ENCODE measurements around the gene PFN3.
"Not testable (repeated sequence)": the region's sequence is repeated elsewhere in the genome, so short reads cannot be mapped to it uniquely, and the experiment has no call there.

PFN3 gene

DNA sequence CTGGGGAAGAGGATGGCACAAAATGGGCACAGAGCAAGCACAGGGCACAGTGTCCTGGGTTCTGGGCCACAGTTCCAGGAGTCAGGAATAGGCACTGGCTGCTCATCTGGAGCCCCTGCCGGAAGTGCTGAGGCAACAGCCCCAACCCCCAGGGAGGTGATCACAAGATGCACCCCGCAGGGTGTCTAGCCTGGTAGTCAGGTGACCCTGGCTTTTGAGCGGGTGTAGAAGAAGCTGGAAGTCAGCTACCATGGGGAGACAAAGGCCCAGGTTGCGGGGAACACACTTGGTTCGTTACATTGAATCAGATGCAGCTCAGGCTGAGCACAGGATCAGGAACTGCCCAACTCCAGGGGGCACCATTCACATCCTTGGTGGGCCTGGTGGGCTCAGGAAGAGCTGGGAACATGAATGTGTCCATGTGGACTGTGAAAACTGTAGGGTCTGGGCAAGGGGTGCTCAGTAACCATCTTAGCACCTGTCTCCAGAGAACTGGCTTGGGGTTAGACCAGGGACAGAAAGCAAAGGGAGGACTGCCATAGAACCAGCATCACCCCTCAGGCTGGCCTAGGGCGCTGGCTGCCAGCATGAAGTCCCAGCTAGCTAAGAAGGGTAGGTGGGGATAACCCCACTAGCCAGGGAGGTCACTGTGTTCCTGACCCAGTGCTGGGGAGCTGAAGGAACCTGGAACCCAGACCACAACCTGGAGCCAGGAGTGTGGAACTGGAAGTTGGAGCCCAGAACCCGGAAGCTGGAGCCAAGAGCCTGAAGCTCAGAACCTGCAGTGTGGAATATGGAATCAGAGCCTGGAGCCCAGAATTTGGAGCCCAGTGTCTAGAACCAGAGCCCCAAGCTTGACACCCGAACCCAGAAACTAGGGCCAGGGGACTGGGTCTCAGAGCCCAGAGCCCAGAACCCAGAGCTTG lies 22.3 kb downstream of the PFN3 start:
- DNase-seq (ENCODE audit: extremely low spot score, insufficient read length, low read depth) (no peak), FAIRE-seq (no peak)

DNA sequence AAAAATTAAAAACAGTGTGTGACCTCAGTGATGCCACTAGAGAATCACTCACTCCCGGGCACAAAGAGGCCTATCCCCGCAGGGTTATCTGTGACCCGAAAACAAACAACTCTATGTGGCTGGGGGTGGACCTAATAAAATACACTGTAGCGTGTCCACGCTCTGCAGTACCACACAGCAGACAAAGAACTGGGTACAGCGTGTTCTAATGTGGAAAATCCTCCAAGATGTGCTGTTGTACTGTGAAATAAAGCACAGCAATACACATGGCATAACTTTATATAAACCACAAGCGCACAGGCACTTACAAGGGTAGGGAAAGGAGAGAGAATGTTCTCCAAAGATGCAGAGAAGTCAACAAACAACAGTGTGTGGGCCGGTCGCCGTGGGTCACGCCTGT lies 24.4 kb downstream of the PFN3 start:
- no peak for DNase-seq (ENCODE audit: extremely low spot score, insufficient read length, low read depth)
- no peak for FAIRE-seq

DNA sequence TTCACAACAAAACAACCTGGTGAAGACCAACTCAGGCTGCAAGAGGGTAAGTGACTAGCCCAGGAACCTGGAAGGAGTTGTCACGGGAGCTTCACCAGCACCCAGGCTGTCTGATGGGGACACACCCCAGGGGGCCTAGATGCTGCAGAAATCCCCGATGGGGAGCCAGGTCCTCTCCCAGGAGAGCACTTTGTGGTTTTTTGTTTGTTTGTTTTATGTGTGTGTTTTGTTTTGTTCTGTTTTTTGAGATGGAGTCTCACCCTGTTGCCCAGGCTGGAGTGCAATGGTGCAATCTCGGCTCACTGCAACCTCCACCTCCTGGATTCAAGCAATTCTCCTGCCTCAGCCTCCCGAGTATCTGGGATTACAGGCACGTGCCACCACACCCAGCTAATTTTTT lies 24.9 kb downstream of the PFN3 start:
- FAIRE-seq; DNase-seq (ENCODE audit: extremely low spot score, insufficient read length, low read depth): not testable (repeated sequence)

DNA sequence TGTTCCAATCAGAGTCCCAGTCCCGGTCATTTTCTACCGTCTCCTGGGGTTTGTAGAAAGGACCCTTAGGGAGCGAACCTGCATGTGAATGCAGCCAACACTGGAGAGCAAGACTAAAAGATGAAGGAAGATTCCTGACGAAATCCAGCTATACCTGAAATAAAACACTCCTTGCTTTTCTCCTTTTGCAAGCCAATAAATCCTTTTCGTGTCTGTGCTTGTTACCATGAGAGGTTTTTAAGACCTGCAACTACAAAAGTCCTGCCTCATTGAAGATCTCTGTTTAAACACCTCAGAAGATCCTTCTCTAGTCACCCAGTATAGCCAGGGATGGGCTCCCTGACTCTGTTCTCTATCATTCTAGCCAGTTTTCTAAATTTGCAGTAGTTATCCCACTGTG lies 26.2 kb downstream of the PFN3 start:
- FAIRE-seq, result no peak

DNA sequence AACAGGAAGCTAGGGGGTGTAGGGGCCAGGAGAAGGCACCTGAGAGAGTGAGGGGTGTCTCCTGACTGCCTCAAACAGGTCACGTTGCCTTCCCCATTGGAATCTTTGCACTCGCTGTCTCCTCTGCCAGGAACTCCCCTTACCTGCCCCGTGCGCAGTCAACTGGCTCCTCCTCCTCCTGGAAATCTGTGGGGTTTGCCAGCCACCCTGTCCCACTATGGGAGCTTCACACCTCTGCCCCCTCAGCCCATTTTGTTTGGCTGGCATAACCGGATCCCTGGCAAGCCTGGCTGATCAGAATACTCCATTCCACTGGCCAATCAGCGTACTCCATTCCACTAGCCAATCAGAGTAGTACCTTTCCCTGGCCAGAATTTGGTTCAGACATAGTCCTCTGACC lies 26.7 kb downstream of the PFN3 start:
- FAIRE-seq, result no peak

More for the DNA sequence above, 26.2 kb downstream of the PFN3 start:
- no peak for DNase-seq (ENCODE audit: extremely low spot score, insufficient read length, low read depth)

DNA sequence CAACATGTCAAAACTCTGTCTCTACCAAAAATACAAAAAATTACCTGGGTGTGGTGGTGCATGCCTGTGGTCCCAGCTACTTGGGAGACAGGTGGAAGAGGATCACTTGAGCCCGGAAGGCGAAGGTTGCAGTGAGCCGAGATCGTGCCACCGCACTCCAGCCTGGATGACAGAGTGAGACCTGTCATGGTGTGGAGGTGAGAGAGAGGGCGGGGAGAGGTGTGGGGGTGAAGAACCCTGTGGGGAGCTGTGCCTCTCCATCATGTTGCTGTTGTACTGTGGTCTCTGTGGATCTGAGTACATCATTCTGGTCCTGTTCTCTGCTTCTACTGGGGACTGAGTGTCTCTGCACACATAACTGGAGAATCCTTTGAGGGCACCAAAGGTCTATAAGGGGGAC lies 27.6 kb downstream of the PFN3 start:
- DNase-seq (ENCODE audit: extremely low spot score, insufficient read length, low read depth) (no peak), FAIRE-seq (no peak)

More for the DNA sequence above, 26.7 kb downstream of the PFN3 start:
- DNase-seq (ENCODE audit: extremely low spot score, insufficient read length, low read depth), result no peak

DNA sequence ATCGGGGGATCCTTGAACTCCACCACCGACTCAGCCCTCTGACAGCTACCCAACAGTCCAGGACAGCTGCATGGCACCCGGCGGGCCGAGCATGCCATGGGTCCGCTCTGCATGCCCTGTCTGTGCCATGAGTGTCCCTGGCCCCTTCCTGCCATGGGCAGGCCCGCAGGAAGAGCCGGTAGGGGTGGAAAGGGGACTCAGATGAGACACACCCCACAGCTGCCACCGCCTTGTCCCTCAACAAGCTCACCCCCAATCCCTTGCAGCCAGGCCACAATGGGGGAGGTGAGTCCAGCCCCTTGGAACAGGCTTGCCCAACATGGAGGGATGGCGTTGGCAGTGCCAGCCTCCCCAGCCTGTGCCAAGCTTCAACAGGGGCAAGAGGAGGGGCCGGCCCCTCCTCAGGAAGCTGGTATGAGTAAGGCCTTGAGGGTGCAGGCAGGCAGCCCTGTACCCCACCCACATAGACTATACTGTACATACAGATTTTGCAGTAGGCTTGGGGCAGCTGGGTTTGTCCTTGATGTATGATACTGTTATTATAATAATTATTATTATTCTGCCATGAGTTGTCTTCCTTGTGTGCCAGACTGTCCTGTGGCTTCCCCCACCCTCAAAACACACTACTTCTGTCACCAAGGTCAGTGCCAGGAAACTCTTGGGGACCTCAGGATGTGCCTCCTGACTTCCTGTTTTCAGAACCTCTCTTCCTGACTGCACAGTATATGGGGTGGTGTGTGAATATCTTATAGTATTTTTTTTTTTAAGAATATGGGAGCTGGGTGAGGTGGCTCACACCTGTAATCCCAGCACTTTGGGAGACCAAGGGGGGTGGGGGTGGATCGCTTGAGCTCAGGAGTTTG lies 28.2 kb downstream of the PFN3 start:
- FAIRE-seq, result no peak

DNA sequence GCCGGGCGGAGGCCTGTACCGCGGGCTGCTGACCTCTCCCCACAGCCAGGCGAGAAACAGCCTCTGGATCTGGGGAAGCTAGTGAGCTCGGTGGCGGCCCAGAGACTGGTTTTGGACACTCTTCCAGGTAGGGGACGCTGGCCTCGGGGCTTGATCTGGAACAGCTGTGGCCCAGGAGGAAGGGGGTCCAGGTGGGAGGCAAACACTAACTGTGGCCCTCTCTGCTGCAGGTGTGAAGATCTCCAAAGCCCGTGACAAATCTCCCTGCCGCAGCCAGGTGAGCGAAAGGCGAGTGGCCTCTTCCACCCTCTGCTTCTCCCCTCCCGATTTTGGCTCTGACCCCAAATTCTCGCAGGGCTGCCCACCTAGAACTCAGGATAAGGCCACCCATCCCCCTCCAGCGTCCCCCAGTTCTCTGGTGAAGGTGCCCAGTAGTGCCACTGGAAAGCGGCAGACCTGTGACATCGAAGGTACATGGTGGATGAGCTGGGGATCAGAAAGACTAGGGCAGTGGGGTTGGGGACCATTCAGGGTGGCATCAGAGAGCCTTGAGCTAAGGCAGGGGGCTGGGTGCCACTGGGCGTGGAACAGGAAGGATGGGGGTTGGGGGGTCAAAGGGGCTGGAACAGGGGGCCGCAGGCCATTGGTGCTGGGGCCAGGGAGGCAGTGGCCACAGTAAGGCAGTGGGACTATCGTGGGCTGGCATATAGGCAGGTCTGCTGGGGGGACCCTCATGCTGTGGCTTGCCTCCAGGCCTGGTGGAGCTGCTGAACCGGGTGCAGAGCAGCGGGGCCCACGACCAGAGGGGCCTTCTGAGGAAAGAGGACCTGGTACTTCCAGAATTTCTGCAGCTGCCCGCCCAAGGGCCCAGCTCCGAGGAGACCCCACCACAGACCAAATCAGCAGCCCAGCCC lies 29.1 kb downstream of the PFN3 start:
- no peak for FAIRE-seq

More for the DNA sequence above, 28.2 kb downstream of the PFN3 start:
- no peak for DNase-seq (ENCODE audit: extremely low spot score, insufficient read length, low read depth)

DNA sequence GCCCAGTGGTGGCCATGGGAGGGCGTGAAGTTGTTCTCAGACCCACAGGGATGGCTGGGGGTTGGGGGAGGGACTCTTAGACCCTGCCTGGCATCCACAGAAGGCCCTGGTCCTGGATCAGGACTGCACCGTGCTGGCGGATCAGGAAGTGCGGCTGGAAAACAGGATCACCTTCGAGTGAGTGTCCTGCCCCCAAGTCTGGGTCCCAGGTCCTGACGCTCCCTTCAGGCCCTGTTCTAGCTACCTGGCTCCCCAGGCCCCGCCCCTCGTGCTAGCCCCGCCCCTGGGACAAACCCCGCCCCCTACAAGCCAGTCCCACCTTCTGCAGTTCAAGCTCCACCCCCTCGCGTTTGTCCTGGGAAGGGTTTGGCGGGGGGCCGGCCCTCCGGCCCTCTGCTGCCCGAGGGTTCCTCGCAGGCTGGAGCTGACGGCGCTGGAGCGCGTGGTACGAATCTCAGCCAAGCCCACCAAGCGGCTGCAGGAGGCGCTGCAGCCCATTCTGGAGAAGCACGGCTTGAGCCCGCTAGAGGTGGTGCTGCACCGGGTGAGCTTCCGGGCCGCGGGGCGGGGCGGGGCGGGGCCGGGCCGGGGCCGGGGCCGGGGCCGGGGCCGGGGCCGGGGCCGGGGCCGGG lies 29.9 kb downstream of the PFN3 start:
- DNase-seq (ENCODE audit: extremely low spot score, insufficient read length, low read depth) (no peak), FAIRE-seq (peak; percentile 5)

More for the DNA sequence above, 29.1 kb downstream of the PFN3 start:
- no peak for DNase-seq (ENCODE audit: extremely low spot score, insufficient read length, low read depth)

DNA sequence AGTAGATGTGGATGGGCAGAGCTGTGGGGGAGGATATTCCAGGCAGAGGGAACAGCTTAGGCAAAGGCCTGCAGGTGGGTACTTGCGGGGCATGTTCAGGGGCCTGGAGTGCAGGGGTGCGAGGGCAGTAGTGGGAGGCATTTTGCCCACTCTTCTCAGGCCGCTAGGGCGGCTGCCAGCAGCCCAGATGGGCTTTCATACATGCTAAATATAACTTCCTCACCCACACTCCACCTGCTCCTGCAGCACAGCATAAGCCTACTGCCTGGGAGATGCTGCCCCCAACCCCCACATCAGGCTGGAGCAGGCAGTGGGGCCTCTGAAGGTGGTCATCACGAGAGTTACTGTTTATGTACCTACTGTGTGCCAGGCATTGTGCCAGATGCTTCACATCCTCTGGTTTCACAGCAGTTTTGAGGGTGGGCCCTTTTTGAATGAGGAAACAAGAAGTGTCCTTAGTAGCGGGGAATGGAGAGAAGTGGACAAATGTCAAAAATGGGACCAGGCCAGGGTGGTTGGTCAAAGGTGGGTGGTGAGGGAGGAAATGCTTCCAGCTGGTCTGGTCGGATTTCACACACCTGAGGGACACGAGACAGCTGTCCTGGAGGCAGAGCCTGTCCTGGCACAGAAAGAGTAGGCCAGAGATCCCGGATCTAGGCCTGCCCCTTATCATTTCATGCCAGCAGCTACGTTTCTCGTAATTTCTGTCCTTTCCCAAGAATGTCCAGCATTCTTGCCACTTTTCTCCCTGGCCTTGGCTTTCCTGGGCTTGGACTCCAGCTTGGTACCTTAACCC lies 30.6 kb downstream of the PFN3 start:
- DNase-seq (ENCODE audit: extremely low spot score, insufficient read length, low read depth) (no peak), FAIRE-seq (no peak)

DNA sequence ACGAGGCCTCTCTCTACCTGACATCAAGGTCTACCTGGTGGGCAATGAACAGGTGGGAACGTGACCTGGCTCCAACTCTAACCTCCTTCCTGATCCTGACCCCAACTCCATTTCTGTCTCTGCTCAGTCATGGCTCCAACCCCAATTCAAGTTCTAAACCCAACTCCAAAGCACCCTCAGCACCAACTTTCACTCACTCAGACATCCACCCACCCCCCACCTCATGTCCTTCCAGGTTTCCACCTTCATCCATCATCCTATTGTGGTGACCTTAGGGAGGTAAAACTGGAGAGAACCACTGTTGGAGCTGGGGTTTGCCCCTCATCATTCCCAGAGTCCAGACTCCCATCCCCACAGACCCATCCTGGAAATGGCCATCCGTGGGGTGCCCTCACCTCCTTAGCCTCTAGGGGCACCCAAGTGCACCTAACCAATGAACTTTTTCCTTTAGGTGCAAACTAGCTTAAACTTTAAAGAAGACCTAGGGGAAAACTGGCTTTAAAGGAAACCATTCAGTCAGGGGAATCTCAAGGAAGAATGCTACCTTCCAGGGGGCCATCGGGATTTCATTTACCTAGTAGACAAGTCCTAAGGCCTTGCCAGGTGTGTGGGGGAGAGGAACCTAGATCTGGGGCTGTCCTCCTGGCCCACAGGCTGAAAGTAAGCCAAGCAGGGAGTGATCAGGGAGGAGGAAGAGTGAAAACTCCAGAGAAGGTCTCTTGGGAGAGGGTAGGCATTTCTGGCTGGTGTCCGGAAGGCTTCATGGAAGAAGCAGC lies 31.4 kb downstream of the PFN3 start:
- FAIRE-seq (peak; percentile 90), DNase-seq (ENCODE audit: extremely low spot score, insufficient read length, low read depth) (no peak)

DNA sequence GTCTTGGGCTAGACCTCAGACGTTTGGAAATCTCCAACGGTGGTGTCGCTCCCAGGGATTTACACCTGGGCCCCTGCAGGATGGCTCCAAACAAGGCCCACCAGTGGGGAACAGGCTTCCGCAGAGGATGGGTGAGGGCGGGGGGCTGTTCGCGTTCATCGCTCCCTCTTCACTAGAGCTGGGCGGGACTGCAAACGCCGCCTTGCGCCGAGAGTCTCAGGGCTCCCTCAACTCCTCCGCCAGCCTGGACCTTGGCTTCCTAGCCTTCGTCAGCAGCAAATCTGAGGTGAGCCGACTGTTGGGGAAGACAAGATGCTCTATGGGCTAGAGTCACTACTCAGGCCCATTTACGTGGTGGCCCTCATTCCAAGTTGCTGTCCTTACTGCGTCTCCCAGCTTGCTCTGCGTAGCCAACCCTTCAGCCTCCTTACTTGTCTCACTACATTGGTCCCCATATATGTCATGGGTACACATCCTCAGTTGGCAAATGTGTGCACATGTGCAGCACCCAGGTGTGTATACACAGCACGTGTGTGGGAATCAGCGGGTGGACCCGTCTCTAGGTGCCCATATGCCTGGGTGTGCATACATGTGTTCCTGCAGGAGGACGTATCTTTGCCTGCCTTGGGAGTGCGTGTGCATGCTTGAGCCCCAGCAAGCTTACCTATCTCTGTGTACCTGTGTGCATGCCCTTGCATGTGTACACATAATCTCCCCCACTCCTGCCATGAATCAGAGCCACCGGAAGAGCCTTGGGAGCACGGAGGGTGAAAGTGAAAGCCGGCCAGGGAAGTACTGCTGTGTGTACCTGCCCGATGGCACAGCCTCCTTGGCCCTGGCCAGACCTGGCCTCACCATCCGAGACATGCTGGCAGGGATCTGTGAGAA lies 32.2 kb downstream of the PFN3 start:
- DNase-seq (ENCODE audit: extremely low spot score, insufficient read length, low read depth) (no peak), FAIRE-seq (no peak)

DNA sequence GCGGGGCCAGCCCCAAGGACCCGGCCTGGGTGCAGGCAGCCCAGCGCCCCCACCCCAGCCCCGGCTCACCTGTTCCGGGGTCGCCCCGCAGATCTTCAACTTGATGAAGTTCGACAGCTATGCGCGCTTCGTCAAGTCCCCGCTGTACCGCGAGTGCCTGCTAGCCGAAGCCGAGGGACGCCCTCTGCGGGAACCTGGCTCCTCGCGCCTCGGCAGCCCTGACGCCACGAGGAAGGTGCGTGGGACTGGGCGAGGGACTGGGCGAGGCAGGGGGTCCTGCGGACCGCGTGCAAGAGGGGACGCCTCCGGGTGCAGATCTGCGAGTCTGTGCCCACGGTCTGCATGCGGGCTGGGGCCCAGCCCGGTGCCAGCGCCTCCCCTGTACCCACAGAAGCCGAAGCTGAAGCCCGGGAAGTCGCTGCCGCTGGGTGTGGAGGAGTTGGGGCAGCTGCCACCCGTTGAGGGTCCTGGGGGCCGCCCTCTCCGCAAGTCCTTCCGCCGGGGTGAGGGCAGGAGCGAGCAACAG lies 33.1 kb downstream of the PFN3 start:
- FAIRE-seq, result no peak

DNA sequence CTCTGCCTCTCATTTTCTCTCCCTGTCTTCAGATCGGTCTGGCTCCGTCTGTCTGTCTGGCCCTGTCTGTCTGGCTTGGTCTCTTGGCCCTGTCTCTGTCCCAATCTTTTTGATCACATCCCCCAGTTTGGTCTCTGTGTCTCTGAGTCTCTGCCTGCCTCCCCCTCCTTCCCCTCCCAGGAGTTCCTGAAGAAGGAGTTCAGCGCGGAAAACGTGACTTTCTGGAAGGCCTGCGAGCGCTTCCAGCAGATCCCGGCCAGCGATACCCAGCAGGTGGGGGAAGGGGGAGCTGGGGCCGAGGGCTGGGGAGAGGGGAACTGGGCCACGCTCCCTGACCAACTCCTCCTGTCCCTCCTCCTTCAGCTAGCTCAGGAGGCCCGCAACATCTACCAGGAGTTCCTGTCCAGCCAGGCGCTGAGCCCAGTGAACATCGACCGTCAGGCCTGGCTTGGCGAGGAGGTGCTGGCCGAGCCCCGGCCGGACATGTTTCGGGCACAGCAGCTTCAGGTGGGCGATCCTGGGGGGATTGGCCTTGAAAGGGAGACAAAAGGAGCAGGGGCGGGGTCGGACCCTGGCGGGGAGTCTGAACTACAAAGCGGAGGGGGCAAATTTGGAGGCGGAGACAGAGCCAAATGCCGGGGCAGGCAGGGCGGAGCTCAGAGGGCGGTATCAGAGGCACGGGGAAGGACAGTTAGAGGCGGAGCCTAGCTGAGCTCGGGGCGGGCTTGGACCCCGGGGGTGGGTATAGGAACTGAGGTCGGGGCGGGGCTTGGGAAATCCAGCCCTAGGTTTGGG lies 33.7 kb downstream of the PFN3 start:
- no peak for FAIRE-seq
- no peak for DNase-seq (ENCODE audit: extremely low spot score, insufficient read length, low read depth)

More for the DNA sequence above, 33.1 kb downstream of the PFN3 start:
- no peak for DNase-seq (ENCODE audit: extremely low spot score, insufficient read length, low read depth)

DNA sequence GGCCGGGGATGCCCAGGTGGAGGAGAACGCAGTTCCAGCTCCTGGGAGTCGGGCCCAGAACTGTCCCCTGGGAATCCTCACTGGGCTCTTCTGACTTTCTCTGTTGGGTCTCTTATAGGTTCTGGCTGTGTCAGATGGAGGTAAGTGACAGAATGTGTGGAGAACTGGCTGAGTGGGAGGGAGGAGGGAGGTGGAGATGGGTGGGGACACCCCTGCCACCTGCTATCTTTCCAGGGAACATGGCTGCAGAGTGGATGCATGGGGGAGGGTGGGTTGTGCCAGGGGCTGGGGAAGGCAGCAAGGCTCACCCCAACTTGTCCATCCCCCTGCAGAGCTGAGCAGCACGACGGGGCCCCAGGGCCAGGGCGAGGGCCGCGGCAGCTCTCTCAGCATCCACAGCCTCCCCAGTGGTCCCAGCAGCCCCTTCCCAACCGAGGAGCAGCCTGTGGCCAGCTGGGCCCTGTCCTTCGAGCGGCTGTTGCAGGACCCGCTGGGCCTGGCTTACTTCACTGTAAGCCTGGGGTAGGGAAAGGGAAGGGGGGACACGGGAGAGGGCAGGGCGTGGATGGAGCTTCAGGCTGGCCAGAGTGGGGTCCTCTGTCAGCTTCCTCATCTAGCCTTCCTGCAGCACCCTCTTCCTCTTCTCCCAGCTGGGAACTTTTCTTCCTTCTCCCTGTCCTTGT lies 34.5 kb downstream of the PFN3 start:
- DNase-seq (ENCODE audit: extremely low spot score, insufficient read length, low read depth), result no peak
- FAIRE-seq, result no peak
